K562 (cell line): Measurements from ENCODE around the gene STX2. TPM values are rescaled to one million over a fixed set of nuclear protein-coding genes. Genes with fewer than 3 reads are reported as not detected.

Source experiments
- ESRRA ChIP-seq: fragments of 450-650 bp; IDR thresholded peaks from 2 replicates; pipeline ENCODE4 v1.6.1; 2014; ENCODE audit warnings: low read depth, mild to moderate bottlenecking, moderate library complexity, borderline replicate concordance
- GABPA ChIP-seq: fragments of 200-800 bp; sonication (Bioruptor generic); conservative IDR thresholded peaks from 2 replicates; pipeline ENCODE4 v1.6.1; 2016; ENCODE audit warnings: low read depth, missing genetic modification characterization, missing compliant biosample characterization
- JUNB ChIP-seq: fragments of 450-650 bp; formaldehyde crosslinking; conservative IDR thresholded peaks from 2 replicates; pipeline ENCODE4 v1.4.0; 2020; ENCODE audit warnings: mild to moderate bottlenecking
- KLF16 ChIP-seq: IDR thresholded peaks from 2 replicates; pipeline ENCODE4 v1.6.1; 2016; ENCODE audit warnings: antibody characterized with exemption
- MBD2 ChIP-seq: sonication (generic); IDR thresholded peaks from 2 replicates; pipeline ENCODE4 v1.6.1; 2016; ENCODE audit warnings: low read depth, borderline replicate concordance
- MGA ChIP-seq: fragments of 450-650 bp; IDR thresholded peaks from 2 replicates; pipeline ENCODE4 v1.6.1; 2016; ENCODE audit warnings: mild to moderate bottlenecking, moderate library complexity
- NONO ChIP-seq, 2 experiments: fragments of 200-400 bp in 1 of 2; fragments of 450-650 bp in 1 of 2; formaldehyde crosslinking in 1 of 2; IDR thresholded peaks; 2 replicates each; pipeline ENCODE4 v1.6.1; 2017; ENCODE audit warnings: low read depth in 2 of 2, mild to moderate bottlenecking in 2 of 2, moderate library complexity in 2 of 2, low read length in 1 of 2
- OTX1 ChIP-seq: fragments of 450-650 bp; formaldehyde crosslinking; IDR thresholded peaks from 2 replicates; pipeline ENCODE4 v1.4.0; 2022; ENCODE audit warnings: mild to moderate bottlenecking
- SRF ChIP-seq, 2 experiments: fragments of 250-450, 450-650 bp in 1 of 2; sonication (Bioruptor Pico) in 1 of 2; sonication (generic) in 1 of 2; formaldehyde crosslinking; IDR thresholded peaks; 2 replicates each; pipeline versions ENCODE4 v1.5.0 to v1.5.1; 2020 to 2022; ENCODE audit warnings: mild to moderate bottlenecking in 1 of 2, missing genetic modification reagents in 1 of 2
- TRIM24 ChIP-seq, 2 experiments: fragments of 450-650 bp; IDR thresholded peaks; 2 replicates each; pipeline ENCODE4 v1.6.1; 2016
- ZNF143 ChIP-seq: sonication (generic); formaldehyde crosslinking; IDR thresholded peaks from 2 replicates; pipeline ENCODE4 v1.9.0; 2022; ENCODE audit warnings: mild to moderate bottlenecking, missing genetic modification reagents
- ZNF274 ChIP-seq: IDR thresholded peaks from 2 replicates; pipeline ENCODE4 v1.6.1; 2011; ENCODE audit warnings: low read depth, mild to moderate bottlenecking, low read length, moderate library complexity, borderline replicate concordance
- ZNF445 ChIP-seq: fragments of 250-450 bp; sonication (Bioruptor Pico); IDR thresholded peaks from 2 replicates; pipeline ENCODE4 v1.4.0; 2020; ENCODE audit warnings: low read depth, mild to moderate bottlenecking, moderate library complexity
- ZNF512 ChIP-seq: IDR thresholded peaks from 2 replicates; pipeline ENCODE4 v1.6.1; 2016; ENCODE audit warnings: missing genetic modification characterization, missing compliant biosample characterization
- polyA plus RNA-seq, 8 experiments: library from polyadenylated mRNA; depleted of rRNA in 4 of 8; stranded (reverse) in 5 of 8; unstranded in 3 of 8; fragments of >200 nt; fragmentation: Nextera tagmentation in 2 of 8; fragmentation: Illumina TruSeq in 1 of 8; extraction: Ambion mirVana in 2 of 8; extraction: Trizol in 1 of 8; gene quantifications; 2 replicates each; pipeline versions ENCODE4 v1.2.1 to v1.2.3, GENCODE V29; 2011 to 2014; ENCODE audit warnings: inconsistent platforms in 1 of 8, missing spikeins in 1 of 8
- total RNA-seq, 7 experiments: library from RNA; depleted of rRNA in 6 of 7; stranded (reverse); fragments of >200 nt in 6 of 7; fragmentation: Illumina TruSeq in 2 of 7; extraction: Trizol in 2 of 7; gene quantifications; 2 replicates each; pipeline versions ENCODE4 v1.2.1 to v1.2.3, GENCODE V29; 2011 to 2021; ENCODE audit warnings: low replicate concordance in 1 of 7

STX2 gene
- total and polyA plus RNA-seq, 9 of the 15 experiments (the other 6 are each of a cell fraction or from before 2014, with no cell fraction given), result 22.2 to 54.6 (median 30.8) TPM

- TF ChIP-seq MGA (peak; percentile 98), ESRRA (peak; percentile 42), GABPA (tag) (no peak; the same call in 1 of the 2 replicates), JUNB (CRISPR knock-in tag) (no peak), TRIM24 (IDR thresholded peaks at IDR 0.05) (0 out of 4 replicates have a peak, but pooled peaks of 1 of the 2 experiments have one; percentile 27), MBD2 (no peak), SRF (CRISPR knock-in tag; IDR thresholded peaks at IDR 0.05) (peak in 1 of 2 experiments; percentile 28; a peak in 1 of 4 replicates), KLF16 (no peak), ZNF512 (no peak), ZNF143 (no peak), OTX1 (CRISPR knock-in tag) (no peak), ZNF445 (CRISPR knock-in tag) (no peak), ZNF274 (no peak), NONO (IDR thresholded peaks at IDR 0.05; ENCODE audit: low read depth in 2 of 2, low read length in 1 of 2) (peak in 1 of 2 experiments; percentile 42; a peak in 1 of 4 replicates)
Observed at GRCh38 chr12:130838951-130839769, at the start of gene STX2 (continued).
